Measurements from ENCODE around the gene POLR2F.

GRCh38 chr22:38006906-38007305 lies 53.4 kb downstream of the POLR2F start:
- TF ChIP-seq POLR2A (IDR thresholded peaks at IDR 0.05): no peak
- TF ChIP-seq, protein P1, sequence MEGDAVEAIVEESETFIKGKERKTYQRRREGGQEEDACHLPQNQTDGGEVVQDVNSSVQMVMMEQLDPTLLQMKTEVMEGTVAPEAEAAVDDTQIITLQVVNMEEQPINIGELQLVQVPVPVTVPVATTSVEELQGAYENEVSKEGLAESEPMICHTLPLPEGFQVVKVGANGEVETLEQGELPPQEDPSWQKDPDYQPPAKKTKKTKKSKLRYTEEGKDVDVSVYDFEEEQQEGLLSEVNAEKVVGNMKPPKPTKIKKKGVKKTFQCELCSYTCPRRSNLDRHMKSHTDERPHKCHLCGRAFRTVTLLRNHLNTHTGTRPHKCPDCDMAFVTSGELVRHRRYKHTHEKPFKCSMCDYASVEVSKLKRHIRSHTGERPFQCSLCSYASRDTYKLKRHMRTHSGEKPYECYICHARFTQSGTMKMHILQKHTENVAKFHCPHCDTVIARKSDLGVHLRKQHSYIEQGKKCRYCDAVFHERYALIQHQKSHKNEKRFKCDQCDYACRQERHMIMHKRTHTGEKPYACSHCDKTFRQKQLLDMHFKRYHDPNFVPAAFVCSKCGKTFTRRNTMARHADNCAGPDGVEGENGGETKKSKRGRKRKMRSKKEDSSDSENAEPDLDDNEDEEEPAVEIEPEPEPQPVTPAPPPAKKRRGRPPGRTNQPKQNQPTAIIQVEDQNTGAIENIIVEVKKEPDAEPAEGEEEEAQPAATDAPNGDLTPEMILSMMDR (IDR thresholded peaks at IDR 0.05): no peak
